ENCODE data around the gene SARDH.

Gene SARDH

GRCh38 chr9:133759946-133760345 is 21.8 kb upstream of the SARDH start:
- no peak for TF ChIP-seq CTCF (IDR thresholded peaks at IDR 0.05; ENCODE audit: borderline replicate concordance, control extremely low read depth, extremely low read depth, insufficient read depth, missing control alignments)
- DNase-seq (ENCODE audit: low spot score), result no peak
- in situ Hi-C loops (cut with MboI; ENCODE audit: low sequenced_read_pairs, unreplicated experiment), result no loop called here

- in situ Hi-C loops (cut with MboI; ENCODE audit: low sequenced_read_pairs, unreplicated experiment), result no loop called here
- DNase-seq (ENCODE audit: low spot score), result no peak
- no peak for TF ChIP-seq CTCF (IDR thresholded peaks at IDR 0.05; ENCODE audit: borderline replicate concordance, control extremely low read depth, extremely low read depth, insufficient read depth, missing control alignments)
Observed at GRCh38 chr9:133759146-133759900, 21.2 kb upstream of the SARDH start.

- in situ Hi-C loops (cut with MboI; ENCODE audit: low sequenced_read_pairs, unreplicated experiment), result no loop called here
- DNase-seq (ENCODE audit: low spot score), result no peak
- TF ChIP-seq CTCF (IDR thresholded peaks at IDR 0.05; ENCODE audit: borderline replicate concordance, control extremely low read depth, extremely low read depth, insufficient read depth, missing control alignments), result no peak
Observed at GRCh38 chr9:133758228-133758627, 20.1 kb upstream of the SARDH start.

GRCh38 chr9:133754688-133755227 is 16.6 kb upstream of the SARDH start:
- no peak for DNase-seq (ENCODE audit: low spot score)
- in situ Hi-C loops (cut with MboI; ENCODE audit: low sequenced_read_pairs, unreplicated experiment), result no loop called here
- no peak for TF ChIP-seq CTCF (IDR thresholded peaks at IDR 0.05; ENCODE audit: borderline replicate concordance, control extremely low read depth, extremely low read depth, insufficient read depth, missing control alignments)

GRCh38 chr9:133754187-133754586 is 16.0 kb upstream of the SARDH start:
- in situ Hi-C loops (cut with MboI; ENCODE audit: low sequenced_read_pairs, unreplicated experiment), result no loop called here

More at GRCh38 chr9:133754187-133754586, 16.0 kb upstream of the SARDH start:
- TF ChIP-seq CTCF (IDR thresholded peaks at IDR 0.05; ENCODE audit: borderline replicate concordance, control extremely low read depth, extremely low read depth, insufficient read depth, missing control alignments), result no peak
- DNase-seq (ENCODE audit: low spot score), result no peak

Data from GM13976 (cell line).